ENCODE results near the gene HORMAD1. TPM values are rescaled to one million over a fixed set of nuclear protein-coding genes. Genes with fewer than 3 reads are reported as not detected.

HORMAD1 gene
- total RNA-seq, 1 donor from 2014 or later: 1.8 TPM

GRCh38 chr1:150762552-150762951, 41.9 kb upstream of the HORMAD1 start:
- H3K36me3 ChIP-seq (ENCODE audit: control insufficient read depth, insufficient read depth, low read length): no peaks in the 10 kb centered on the region
- no peak overlapping the region for H3K4me3 ChIP-seq (ENCODE audit: low read depth, low read length)
- no peak for TF ChIP-seq CTCF (IDR thresholded peaks at IDR 0.05; ENCODE audit: insufficient read depth, low read length, severe bottlenecking)
- H3K27me3 ChIP-seq (ENCODE audit: control insufficient read depth, insufficient read depth, low read length): no peaks in the 10 kb centered on the region
- no peak for FAIRE-seq
- no peak for DNase-seq (ENCODE audit: low read depth)

- DNase-seq (ENCODE audit: low read depth) (no peak), FAIRE-seq (no peak)
- Histone ChIP-seq H3K27me3 (ENCODE audit: control insufficient read depth, insufficient read depth, low read length) (no peaks in the 10 kb centered on the region), H3K36me3 (ENCODE audit: control insufficient read depth, insufficient read depth, low read length) (no peaks in the 10 kb centered on the region), H3K4me3 (ENCODE audit: low read depth, low read length) (no peak overlapping the region)
- no peak for TF ChIP-seq CTCF (IDR thresholded peaks at IDR 0.05; ENCODE audit: insufficient read depth, low read length, severe bottlenecking)
These were observed 41.1 kb upstream of the HORMAD1 start for GRCh38 chr1:150761801-150762200.

GRCh38 chr1:150760013-150760412, 39.3 kb upstream of the HORMAD1 start:
- no peak for FAIRE-seq
- Histone ChIP-seq H3K36me3 (ENCODE audit: control insufficient read depth, insufficient read depth, low read length) (no peaks in the 10 kb centered on the region), H3K4me3 (ENCODE audit: low read depth, low read length) (no peak overlapping the region)

GRCh38 chr1:150753416-150753815, 32.7 kb upstream of the HORMAD1 start:
- Histone ChIP-seq H3K36me3 (ENCODE audit: control insufficient read depth, insufficient read depth, low read length) (no peaks in the 10 kb centered on the region), H3K4me3 (ENCODE audit: low read depth, low read length) (no peak overlapping the region), H3K27me3 (ENCODE audit: control insufficient read depth, insufficient read depth, low read length) (no peaks in the 10 kb centered on the region)
- no peak for DNase-seq (ENCODE audit: low read depth)
- no peak for TF ChIP-seq CTCF (IDR thresholded peaks at IDR 0.05; ENCODE audit: insufficient read depth, low read length, severe bottlenecking)
- no peak for FAIRE-seq

More at GRCh38 chr1:150760013-150760412, 39.3 kb upstream of the HORMAD1 start:
- TF ChIP-seq CTCF (IDR thresholded peaks at IDR 0.05; ENCODE audit: insufficient read depth, low read length, severe bottlenecking): no peak
- no peak for DNase-seq (ENCODE audit: low read depth)
- no peaks in the 10 kb centered on the region for H3K27me3 ChIP-seq (ENCODE audit: control insufficient read depth, insufficient read depth, low read length)

GRCh38 chr1:150751443-150751842, 30.7 kb upstream of the HORMAD1 start:
- H3K27me3 ChIP-seq (ENCODE audit: control insufficient read depth, insufficient read depth, low read length): no peaks in the 10 kb centered on the region
- no peak for TF ChIP-seq CTCF (IDR thresholded peaks at IDR 0.05; ENCODE audit: insufficient read depth, low read length, severe bottlenecking)
- DNase-seq (ENCODE audit: low read depth) (no peak), FAIRE-seq (no peak)
- H3K4me3 ChIP-seq (ENCODE audit: low read depth, low read length): no peak overlapping the region
- H3K36me3 ChIP-seq (ENCODE audit: control insufficient read depth, insufficient read depth, low read length): no peaks in the 10 kb centered on the region

- Histone ChIP-seq H3K27me3 (ENCODE audit: control insufficient read depth, insufficient read depth, low read length) (no peaks in the 10 kb centered on the region), H3K36me3 (ENCODE audit: control insufficient read depth, insufficient read depth, low read length) (no peaks in the 10 kb centered on the region), H3K4me3 (ENCODE audit: low read depth, low read length) (no peak overlapping the region)
- FAIRE-seq (no peak), DNase-seq (ENCODE audit: low read depth) (peak; percentile 89)
- no peak for TF ChIP-seq CTCF (IDR thresholded peaks at IDR 0.05; ENCODE audit: insufficient read depth, low read length, severe bottlenecking)
These were observed 29.1 kb upstream of the HORMAD1 start for GRCh38 chr1:150749720-150750311.

Data from bronchial epithelial cell (primary cell).